Hematopoietic multipotent progenitor cell treated with erythropoietin and hydrocortisone succinate and interleukin-3 and kit ligand, for 4 days (in vitro differentiated cells): ENCODE measurements around the gene RDH13.
"Not testable (repeated sequence)": the region's sequence is repeated elsewhere in the genome, so short reads cannot be mapped to it uniquely, and the experiment has no call there.

Experiments used
- DNase-seq: peaks from one replicate; pipeline ENCODE4 v3.0.0-alpha.2; 2015

The RDH13 gene, protein sequence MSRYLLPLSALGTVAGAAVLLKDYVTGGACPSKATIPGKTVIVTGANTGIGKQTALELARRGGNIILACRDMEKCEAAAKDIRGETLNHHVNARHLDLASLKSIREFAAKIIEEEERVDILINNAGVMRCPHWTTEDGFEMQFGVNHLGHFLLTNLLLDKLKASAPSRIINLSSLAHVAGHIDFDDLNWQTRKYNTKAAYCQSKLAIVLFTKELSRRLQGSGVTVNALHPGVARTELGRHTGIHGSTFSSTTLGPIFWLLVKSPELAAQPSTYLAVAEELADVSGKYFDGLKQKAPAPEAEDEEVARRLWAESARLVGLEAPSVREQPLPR

DNA sequence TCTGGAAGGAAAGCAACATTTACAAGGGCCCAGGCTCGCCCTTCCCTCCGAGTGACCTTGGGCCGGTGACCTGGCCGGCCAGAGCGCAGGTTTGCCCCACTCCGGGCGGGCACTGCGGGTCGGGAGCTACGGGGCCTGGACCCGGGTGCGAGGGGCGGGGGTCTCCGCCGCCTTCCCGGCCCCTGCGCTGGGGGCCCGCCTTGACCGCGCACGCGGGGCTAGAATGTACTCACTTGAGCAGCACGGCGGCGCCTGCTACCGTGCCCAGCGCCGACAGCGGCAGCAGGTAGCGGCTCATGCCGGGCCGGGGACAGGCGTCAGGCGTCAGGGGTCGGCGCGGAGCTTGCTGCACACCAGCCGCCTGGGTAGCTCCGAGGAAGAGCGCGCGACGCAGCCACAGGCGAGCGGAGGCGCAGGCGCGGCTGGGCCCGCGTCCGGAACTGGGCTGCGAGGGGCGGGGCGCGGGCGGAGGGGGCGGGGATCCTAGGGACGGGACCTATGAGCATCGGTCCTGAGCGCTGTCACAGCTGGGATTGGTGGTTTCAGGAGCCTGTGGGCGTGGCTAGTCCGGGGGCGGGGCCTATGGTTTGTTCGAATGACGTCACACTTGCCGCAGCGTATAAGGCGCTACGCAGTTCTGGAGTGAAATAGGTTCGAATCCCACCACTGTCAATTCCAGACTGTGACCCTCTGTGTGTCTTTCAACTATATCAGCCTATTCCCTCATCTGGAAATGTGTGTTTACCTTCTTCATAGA is at the start of gene RDH13:
TSS of gene RDH13 (minus strand) at position 414 of the 757 bp plus-strand sequence. CDS start at position 298, 116 bp downstream.
- peak; percentile 99 for DNase-seq

DNA sequence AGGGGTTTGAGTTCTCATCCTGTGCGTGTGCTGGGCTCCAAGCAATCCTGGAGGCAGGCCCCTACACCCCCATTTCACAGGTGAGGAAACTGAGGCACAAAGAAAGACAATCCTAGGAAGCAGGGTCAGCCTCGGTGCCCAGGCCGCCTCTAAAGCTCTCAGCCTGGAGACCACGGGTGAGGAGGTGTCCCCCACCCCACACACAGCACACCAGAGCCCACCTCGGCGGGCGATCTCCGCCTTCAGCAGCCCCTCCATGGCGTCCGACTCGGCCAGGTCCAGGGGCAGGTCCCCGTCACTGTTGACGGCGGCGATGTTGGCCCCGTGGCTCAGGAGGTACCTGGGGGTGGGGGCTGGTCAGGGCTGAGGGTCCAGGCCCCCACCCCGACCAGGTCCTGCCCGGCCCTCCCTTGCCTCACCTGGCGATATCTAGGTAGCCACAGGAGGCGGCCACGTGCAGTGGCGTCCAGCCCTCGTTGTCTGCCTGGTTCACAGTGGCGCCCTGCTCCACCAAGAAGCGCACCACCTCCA is 49.4 kb upstream of the RDH13 start:
- no peak for DNase-seq

DNA sequence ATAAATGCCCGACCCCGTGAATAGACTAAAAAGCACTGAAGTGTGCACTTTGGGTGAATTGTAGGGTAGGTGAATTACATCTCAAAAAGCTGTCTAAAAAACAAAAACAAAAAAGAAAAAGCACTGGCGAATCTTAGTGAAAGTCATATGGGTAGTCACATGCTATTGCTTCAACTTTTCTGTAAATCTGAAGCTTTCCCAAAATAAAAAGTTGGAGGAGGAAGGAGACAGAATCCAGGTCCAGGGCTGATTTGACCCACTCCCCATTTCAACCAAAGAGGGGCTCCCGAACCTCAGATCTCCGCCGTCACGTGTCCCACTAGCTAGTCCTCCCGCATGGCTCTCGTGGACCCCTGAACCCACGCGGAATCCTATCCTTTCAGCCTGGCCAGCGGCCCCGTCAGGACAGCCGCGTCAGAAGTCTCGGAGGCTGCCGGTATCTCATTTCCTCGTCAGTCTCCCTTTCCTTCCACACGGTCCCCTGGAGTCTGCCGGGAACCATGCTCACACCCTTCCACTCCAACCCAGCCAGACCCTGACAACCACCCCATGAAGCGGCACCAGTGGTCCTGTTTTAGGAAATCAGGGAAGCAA is 48.4 kb upstream of the RDH13 start:
- DNase-seq, result no peak

DNA sequence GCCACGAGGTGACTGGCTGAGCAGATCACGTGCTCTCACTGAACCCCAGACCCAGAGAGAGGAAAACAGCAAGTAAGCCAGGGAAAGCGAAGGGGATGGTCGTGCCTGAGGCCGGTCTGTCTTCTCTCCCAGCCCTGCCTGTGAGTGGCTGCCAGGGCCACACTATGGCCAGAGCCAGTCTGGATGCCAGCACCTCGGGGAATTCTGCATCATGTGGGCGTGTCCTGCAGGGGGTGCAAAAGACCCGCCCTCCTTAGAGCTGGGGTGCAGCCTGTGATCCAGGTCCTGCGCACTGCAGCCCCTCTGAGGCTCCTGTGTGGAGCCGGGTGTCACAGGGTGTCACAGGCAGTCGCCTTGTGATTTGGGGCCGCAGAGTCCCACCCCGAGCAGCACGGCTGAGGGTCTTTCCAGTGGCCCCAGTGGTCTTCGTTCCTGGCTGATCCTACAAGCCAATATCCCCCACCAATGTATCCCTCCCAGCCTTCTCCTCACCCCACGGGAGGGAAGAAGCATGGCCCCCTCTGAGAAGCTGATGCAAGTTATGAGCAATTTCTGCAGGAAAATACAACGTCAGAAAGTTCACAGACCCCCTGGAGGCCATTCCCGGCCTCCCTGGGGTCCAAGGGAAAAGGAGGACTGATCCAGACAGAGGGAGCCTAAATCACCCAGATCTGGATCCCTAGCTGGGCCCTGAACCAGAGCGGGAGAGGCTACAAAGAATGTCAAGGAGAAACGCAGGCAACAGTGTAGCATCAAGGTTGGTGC is 46.8 kb upstream of the RDH13 start:
- no peak for DNase-seq

- not testable (repeated sequence) for DNase-seq
Observed at GRCh38 chr19:55107252-55107651, 44.3 kb upstream of the RDH13 start.

GRCh38 chr19:55106591-55106990 is 43.6 kb upstream of the RDH13 start:
- DNase-seq, result no peak

DNA sequence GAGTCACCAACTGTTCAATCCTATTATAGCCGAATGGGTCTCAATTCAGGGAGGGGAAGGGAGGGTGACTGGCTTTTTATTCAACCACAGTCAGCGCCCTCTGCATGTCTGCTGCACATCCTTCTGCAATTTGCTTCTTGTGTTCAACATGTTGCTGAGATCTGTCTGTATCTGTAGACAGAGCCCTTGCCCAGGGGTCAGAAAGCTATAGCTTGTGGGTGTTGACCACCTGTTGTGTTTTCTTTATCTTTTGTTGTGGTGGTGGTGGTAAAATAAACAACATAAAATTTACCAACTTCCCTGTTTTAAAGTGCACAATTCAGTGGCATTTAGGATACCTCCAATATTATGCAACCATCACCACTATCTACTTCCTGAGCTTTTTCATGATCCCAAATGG is 42.3 kb upstream of the RDH13 start:
- DNase-seq, result no peak

DNA sequence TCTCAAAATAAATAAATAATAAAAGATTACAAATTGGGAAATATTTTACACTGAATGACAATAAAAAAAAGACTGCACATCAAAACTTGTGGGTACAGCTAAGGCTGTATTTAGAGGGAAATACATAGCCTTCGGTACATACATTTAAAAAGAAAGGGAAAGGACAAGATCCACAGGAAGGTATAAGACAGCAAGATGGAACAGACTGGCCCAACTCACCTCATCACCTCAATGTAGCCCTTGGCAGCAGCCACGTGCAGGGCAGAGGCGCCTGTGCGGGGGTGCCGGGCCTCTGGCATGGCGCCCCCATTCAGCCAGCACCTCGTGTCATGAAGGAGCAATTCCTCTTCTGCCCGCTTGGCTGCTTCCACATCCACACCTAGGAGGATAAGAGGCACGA is 40.2 kb upstream of the RDH13 start:
- no peak for DNase-seq

DNA sequence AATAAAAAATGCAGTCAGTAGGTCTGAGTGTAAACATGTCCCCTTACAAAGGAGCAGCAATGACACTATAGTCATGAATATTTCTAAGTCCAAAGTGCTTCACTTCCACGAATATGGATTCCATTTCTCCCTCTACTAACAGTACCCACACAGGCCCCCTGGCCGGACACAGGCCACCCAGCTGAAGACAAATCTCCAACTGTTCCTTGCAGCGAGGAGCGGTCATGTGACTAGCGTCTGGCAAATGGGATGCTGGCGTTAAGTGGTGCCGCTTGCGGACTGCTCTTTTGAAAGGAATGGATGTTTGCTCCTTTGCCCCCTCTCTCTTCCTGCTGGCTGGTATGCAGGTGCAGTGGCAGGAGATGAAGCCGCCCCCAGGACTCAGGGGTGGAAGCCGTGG is 38.3 kb upstream of the RDH13 start:
- no peak for DNase-seq

- DNase-seq, result peak; percentile 39
Observed at GRCh38 chr19:55099557-55100506, 36.9 kb upstream of the RDH13 start.

DNA sequence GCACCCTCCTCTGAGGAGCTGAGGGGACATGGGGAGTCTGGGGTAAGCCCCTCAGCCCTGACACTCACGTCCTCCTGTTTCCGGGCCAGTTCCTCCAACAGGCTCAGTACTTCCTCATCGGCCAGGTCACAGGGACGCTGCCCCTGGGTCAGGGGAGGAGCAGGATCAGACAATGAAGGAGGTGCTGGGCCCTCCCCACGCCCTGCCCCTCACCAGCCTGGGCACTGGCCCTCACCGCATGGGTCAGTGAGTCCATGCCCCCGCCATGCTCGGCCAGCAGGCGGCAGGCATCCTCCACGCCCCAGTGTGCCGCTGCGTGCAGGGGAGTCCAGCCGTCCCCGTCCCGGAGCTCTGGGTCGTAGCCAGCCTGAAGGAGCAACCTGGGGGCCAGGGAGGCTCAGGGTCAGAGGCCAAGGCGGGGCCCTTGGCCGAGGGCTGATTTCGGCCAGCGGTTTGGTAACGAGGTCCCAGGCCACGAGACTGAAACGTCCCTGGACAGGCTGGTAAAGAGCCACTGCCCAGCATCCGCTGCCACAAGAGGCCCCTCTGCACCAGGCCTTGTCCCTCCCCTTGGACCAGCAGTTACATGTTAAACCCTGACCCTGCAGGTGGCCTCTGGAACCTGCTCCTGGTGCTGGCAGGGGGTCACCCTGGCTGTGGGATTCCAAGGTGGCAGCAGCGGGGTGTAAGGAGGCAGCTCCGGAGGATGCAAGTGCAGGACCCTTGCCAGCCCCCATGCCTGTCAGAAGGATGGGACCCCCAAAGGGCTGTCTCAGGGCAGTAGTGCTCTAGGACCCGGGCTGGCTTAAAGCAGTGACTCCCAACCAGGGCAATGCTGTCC is 36.0 kb upstream of the RDH13 start:
- DNase-seq, result no peak

GRCh38 chr19:55097864-55098715 is 35.1 kb upstream of the RDH13 start:
- DNase-seq, result peak; percentile 79

DNA sequence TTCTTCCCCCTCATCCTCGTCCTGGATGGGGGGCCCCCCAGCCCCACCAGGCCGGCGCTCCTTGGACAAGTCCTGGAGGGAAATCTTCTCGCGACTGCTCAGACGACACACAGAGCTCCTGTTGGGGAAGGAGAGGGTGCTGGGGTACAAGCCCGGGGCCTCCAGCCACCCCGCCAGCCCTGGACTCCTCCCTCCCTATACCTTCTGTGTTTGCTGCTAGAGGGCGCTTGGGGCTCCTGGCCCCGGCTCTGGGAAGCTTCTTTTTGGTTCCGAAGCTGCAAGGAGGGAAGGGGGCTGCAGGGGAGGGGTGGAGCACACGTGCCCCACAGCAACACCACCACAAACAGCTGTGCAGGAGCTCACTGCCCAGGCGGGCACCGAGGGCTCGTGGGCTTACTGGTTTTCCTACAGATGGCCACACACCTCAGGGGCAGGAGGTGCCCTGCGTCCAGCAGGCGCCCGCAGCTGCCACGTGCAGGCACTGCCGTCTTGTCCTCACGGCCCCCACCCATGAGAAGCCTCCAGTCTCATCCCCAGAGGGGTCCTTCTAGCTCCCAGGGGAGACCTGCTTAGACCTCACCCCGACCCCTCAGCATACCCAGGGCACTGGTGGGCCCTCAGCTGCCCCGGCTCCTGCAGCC is 33.2 kb upstream of the RDH13 start:
- DNase-seq, result no peak

DNA sequence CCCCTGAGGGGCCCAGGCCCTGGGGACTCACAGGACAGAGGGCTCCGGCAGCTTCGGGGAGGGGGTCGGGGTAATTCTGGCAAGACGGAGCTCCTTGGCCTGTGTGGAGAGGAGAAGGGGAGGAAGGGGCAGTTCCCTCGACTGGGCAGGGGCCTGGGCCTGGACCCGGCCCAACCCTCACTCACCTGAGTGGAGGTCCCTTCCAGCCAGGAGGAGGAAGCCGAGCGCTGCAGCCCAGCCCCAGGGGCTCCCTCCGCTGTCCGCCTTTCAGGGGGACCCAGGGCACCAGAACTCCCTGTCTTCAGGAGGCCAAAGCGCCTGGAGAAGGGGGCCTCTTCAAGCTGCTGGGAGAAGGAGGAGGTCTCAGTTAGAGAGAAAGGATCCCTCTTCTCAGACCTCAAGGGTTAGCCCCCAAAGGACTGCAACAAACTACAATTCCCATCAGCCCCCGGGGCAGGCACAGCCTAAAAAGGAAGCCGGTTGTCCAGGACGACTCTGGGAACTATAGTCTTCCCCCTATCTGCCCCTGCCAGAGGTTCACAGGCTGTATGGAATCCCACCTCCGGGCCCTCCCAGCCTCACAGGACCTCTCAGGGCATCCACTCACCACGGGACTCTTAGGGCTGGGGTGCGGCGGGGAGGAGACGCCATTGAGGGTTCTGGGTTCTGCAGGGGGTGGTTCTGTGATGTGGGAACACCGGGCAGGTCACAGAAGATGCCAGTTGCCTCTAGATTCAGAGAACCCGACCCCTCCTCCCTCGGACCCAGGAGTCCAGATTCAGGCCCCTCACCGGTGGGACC is 32.5 kb upstream of the RDH13 start:
- peak; percentile 45 for DNase-seq

DNA sequence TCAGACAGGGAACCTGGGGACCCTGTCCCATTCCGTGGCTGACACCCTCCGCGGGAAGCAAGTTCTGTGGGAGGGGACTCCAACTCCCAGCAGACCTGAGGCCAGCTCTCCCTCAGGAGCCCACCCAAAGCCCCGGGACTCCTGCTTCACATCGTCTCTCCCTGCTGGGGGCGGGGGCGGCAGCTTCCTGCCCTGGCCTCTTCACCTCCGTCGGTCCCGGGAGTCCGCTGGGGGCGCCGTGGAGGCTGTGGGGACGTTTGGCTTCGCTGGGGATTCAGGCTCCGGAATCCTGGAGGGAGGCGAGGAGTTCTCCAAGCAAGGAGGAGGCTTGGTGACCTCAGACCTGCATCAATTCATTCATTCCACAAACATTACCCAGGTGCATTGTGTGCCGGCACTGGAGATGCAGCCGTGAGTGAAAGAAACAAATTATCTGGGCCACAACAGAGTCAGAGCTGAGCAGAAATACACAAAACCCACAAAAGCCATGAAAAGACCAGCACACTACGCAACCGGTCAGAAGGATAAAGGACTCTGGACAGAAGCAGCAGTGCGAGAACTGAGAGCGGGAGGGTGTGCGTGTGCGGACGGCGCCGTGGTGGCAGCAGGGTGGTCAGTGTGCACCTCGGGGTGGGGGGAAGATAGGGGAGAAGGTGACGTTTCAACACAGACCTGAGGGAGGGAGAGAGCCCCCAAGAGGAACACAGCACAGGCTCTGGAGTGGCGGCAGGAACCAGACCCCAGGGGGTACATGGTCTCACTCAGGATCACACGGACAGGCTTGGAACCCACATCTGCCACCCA is 31.7 kb upstream of the RDH13 start:
- no peak for DNase-seq

- no peak for DNase-seq
Observed at GRCh38 chr19:55092423-55093318, 29.7 kb upstream of the RDH13 start.
